Ascending aorta (tissue), 2 donors: ENCODE results near the gene ELMOD2. TPM values are rescaled to one million over a fixed set of nuclear protein-coding genes. Genes with fewer than 3 reads are reported as not detected.
A peak's percentile ranks its signal among the peaks of the same experiment; 100 is the strongest.

ENCODE experiments used
- DNase-seq, 2 donors: peaks; one replicate each; pipeline ENCODE4 v3.0.0-alpha.2; 2019; ENCODE audit warnings: low spot score in 2 of 2
- H3K27ac ChIP-seq, 2 donors: fragments of 200-600 bp; sonication (generic); one replicate each; pipeline ENCODE4 v1.5.1; 2016 to 2017; ENCODE audit warnings: mild to moderate bottlenecking in 1 of 2
- H3K27me3 ChIP-seq: fragments of 200-600 bp; sonication (generic); one replicate; pipeline ENCODE4 v1.5.1; 2017
- H3K36me3 ChIP-seq, 2 donors: fragments of 200-600 bp; sonication (generic); one replicate each; pipeline ENCODE4 v1.5.1; 2016
- H3K4me1 ChIP-seq, 2 donors: fragments of 200-600 bp; sonication (generic); one replicate each; pipeline ENCODE4 v1.5.1; 2016 to 2017; ENCODE audit warnings: mild to moderate bottlenecking in 1 of 2
- H3K4me3 ChIP-seq, 2 donors: fragments of 200-600 bp; sonication (generic); one replicate each; pipeline ENCODE4 v1.5.1; 2016 to 2017; ENCODE audit warnings: mild to moderate bottlenecking in 1 of 2
- H3K9me3 ChIP-seq, 2 donors: fragments of 200-600 bp; sonication (generic); one replicate each; pipeline ENCODE4 v1.5.1; 2016
- intact Hi-C: fragments of 100-400 bp; cut with DNase I; formaldehyde crosslinking; loops from one replicate; pipeline ENCODE4 v1.15.1; 2023
- total RNA-seq: library from RNA; depleted of rRNA; stranded (reverse); fragments of >200 nt; gene quantifications from one replicate; pipeline ENCODE4 v1.1.0, GENCODE V29; 2016
- TF ChIP-seq, protein P1 (sequence below), 3 experiments: fragments of 200-600 bp in 2 of 3; fragments of 450-650 bp in 1 of 3; sonication (generic) in 2 of 3; IDR thresholded peaks; one replicate each; pipeline ENCODE4 v1.5.1; 2016 to 2019; ENCODE audit warnings: antibody characterized with exemption in 3 of 3, mild to moderate bottlenecking in 1 of 3, moderate library complexity in 1 of 3

The ELMOD2 gene
- total RNA-seq, 1 donor from 2014 or later, result 3.9 TPM

GRCh38 chr4:140533951-140534480 lies 10.0 kb downstream of the ELMOD2 start:
- Histone ChIP-seq H3K27me3 (no peaks in the 10 kb centered on the region), H3K4me3 (no peak overlapping the region), H3K36me3 (peaks cover 15 to 17% of the 10 kb centered on the region in 2 donors), H3K27ac (no peak overlapping the region), H3K9me3 (no peaks in the 10 kb centered on the region), H3K4me1 (no peaks in the 10 kb centered on the region)
- DNase-seq, result no peak
- intact Hi-C loops, result no loop called here
- TF ChIP-seq, protein P1, sequence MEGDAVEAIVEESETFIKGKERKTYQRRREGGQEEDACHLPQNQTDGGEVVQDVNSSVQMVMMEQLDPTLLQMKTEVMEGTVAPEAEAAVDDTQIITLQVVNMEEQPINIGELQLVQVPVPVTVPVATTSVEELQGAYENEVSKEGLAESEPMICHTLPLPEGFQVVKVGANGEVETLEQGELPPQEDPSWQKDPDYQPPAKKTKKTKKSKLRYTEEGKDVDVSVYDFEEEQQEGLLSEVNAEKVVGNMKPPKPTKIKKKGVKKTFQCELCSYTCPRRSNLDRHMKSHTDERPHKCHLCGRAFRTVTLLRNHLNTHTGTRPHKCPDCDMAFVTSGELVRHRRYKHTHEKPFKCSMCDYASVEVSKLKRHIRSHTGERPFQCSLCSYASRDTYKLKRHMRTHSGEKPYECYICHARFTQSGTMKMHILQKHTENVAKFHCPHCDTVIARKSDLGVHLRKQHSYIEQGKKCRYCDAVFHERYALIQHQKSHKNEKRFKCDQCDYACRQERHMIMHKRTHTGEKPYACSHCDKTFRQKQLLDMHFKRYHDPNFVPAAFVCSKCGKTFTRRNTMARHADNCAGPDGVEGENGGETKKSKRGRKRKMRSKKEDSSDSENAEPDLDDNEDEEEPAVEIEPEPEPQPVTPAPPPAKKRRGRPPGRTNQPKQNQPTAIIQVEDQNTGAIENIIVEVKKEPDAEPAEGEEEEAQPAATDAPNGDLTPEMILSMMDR (IDR thresholded peaks at IDR 0.05), result no peak

GRCh38 chr4:140556372-140557085 lies 32.6 kb downstream of the ELMOD2 start:
- no peak overlapping the region for H3K4me3 ChIP-seq
- no peaks in the 10 kb centered on the region for H3K36me3 ChIP-seq
- H3K4me1 ChIP-seq, result no peaks in the 10 kb centered on the region
- H3K27me3 ChIP-seq, result no peaks in the 10 kb centered on the region
- no peak overlapping the region for H3K27ac ChIP-seq
- no peaks in the 10 kb centered on the region for H3K9me3 ChIP-seq
- DNase-seq, result no peak
- TF ChIP-seq, protein P1 (IDR thresholded peaks at IDR 0.05), result no peak
- intact Hi-C loops, result no loop called here

DNA sequence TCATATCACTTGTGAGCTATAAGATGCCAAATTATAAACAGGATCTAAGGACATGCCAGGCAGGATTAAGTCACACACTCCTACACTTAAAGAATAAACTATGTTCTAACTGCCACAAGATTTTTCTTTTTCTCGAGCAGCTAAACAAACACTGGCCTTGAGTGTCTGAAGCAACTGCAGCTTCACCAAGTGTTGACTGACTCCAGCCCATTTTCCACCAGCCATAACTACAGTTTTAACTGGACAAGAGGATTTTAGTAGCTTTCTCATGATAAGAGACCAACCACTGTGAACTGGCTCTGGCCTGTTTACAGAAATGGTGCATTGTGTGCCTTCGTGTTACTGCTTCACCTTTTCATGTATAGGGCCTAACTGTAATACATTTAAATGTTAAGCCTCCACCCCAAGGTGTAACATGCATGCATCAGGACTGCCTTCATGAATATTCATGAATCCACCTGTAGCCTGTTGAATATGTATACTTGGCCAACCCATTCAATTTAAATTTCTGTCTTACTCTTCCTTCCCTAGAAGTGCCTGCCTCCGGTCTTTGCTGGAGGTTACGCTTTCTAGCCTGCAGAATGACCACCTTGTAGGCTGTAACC lies 34.0 kb downstream of the ELMOD2 start:
- intact Hi-C loops, result no loop called here
- H3K4me3 ChIP-seq, result no peak overlapping the region
- TF ChIP-seq, protein P1 (IDR thresholded peaks at IDR 0.05), result no peak
- no peaks in the 10 kb centered on the region for H3K27me3 ChIP-seq
- no peaks in the 10 kb centered on the region for H3K4me1 ChIP-seq
- H3K27ac ChIP-seq, result no peak overlapping the region
- DNase-seq, result no peak
- no peaks in the 10 kb centered on the region for H3K36me3 ChIP-seq
- no peaks in the 10 kb centered on the region for H3K9me3 ChIP-seq

- H3K27ac ChIP-seq, result no peak overlapping the region
- H3K4me3 ChIP-seq, result no peak overlapping the region
- no peak for DNase-seq
- no peaks in the 10 kb centered on the region for H3K27me3 ChIP-seq
- no peaks in the 10 kb centered on the region for H3K9me3 ChIP-seq
- intact Hi-C loops, result no loop called here
- H3K36me3 ChIP-seq, result no peaks in the 10 kb centered on the region
- TF ChIP-seq, protein P1 (IDR thresholded peaks at IDR 0.05), result no peak
- H3K4me1 ChIP-seq, result no peaks in the 10 kb centered on the region
Measured at GRCh38 chr4:140559696-140560095, 35.7 kb downstream of the ELMOD2 start.

DNA sequence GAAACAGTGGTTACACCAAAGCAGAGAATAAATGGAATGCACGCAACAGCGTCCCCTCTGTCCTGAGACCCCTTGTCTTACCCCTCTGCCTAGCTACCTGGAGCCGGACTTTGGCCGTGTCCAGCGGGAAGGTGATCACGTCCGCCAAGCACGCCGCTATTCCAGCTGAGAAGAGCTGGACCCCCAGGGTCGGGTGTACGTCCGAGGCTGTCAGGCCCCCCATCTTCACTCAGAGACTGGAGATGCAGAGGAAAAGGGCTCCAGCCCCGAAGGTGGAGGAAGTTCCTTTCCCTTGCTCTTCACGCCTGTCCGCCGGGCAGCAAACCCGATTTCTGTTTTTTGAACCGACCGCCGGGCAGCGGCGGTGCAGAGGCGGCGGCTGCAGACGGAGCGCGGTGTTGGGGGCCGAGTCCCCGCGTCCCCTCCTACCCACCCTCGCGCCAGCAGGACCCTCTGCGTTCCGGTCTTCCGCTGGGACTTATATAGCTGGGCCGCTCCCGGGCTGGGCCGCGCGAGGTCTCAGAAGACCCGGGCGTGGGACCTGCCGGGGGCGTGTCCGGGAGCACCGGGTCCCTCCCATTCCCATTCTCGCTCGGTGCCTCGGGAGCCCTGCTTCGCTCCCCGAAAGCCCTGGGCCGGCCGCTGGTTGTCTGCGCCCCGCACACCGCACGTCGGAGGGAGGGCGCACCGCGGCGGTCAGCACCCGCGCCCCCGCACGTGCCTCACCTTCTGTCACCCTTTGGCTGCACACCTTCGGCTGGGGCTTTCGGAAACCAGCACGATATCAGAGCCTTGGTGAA lies 44.7 kb downstream of the ELMOD2 start, which contains the start of gene UCP1:
Gene UCP1, minus strand, starts transcription at position 455 of the 800 bp plus-strand sequence. Its CDS starts 232 bp downstream, at position 223.
- DNase-seq, result no peak
- TF ChIP-seq, protein P1 (IDR thresholded peaks at IDR 0.05), result no peak
- Histone ChIP-seq H3K4me3 (peak within 1 kb of the TSS; percentile 67 to 68), H3K27ac (no peak within 1 kb of the TSS), H3K27me3 (peaks cover 9% of the 10 kb centered on the region), H3K4me1 (peaks cover 0 to 6% of the 10 kb centered on the region in 2 donors), H3K9me3 (no peaks in the 10 kb centered on the region), H3K36me3 (no peaks in the 10 kb centered on the region)
- intact Hi-C loops, result no loop called here
